Urothelium cell line (cell line): ENCODE results near the gene ROM1.
"Not testable (repeated sequence)": the region's sequence is repeated elsewhere in the genome, so short reads cannot be mapped to it uniquely, and the experiment has no call there.

Source experiments
- DNase-seq: peaks from one replicate; pipeline ENCODE4 v3.0.0; 2011; ENCODE audit warnings: low spot score, mixed read lengths
- FAIRE-seq: peaks from 2 replicates; lab custom pipeline; 2011; peaks lifted over from hg19 to GRCh38; lab: Jason Lieb, UNC

ROM1 gene

GRCh38 chr11:62607714-62608113, 5.3 kb upstream of the ROM1 start:
- DNase-seq, result no peak
- FAIRE-seq, result no peak

- no peak for FAIRE-seq
- DNase-seq, result no peak
Observed at GRCh38 chr11:62608776-62609175, 4.3 kb upstream of the ROM1 start.

GRCh38 chr11:62610403-62610802, 2.7 kb upstream of the ROM1 start:
- no peak for DNase-seq

GRCh38 chr11:62610814-62611704, 2.0 kb upstream of the ROM1 start:
- no peak for DNase-seq
- FAIRE-seq, result no peak

More at GRCh38 chr11:62610403-62610802, 2.7 kb upstream of the ROM1 start:
- FAIRE-seq, result no peak

- no peak for FAIRE-seq
- peak; percentile 47 for DNase-seq
Observed at GRCh38 chr11:62611705-62612365, 1.2 kb upstream of the ROM1 start.

- FAIRE-seq (no peak), DNase-seq (no peak)
Observed at GRCh38 chr11:62613291-62613778, 278 bp downstream of the ROM1 start.

- no peak for FAIRE-seq
- DNase-seq, result peak; percentile 33
Observed at GRCh38 chr11:62614275-62614674, 1.2 kb downstream of the ROM1 start.

- FAIRE-seq, result no peak
- no peak for DNase-seq
Observed at GRCh38 chr11:62615521-62615920, 2.5 kb downstream of the ROM1 start.

GRCh38 chr11:62616957-62617356, 3.9 kb downstream of the ROM1 start:
- not testable (repeated sequence) for DNase-seq, FAIRE-seq

- DNase-seq, result no peak
- FAIRE-seq, result no peak
Observed at GRCh38 chr11:62621027-62621566, 8.0 kb downstream of the ROM1 start.

GRCh38 chr11:62621567-62622470, 8.8 kb downstream of the ROM1 start, which contains the start of gene B3GAT3:
TSS of gene B3GAT3 (minus strand) at chr11:62621986. CDS start at chr11:62621947, 39 bp downstream.
- DNase-seq (peak; percentile 99), FAIRE-seq (no peak)

- DNase-seq (no peak), FAIRE-seq (no peak)
Observed at GRCh38 chr11:62622476-62623089, 9.5 kb downstream of the ROM1 start.

- no peak for FAIRE-seq
- no peak for DNase-seq
Observed at GRCh38 chr11:62627713-62628112, 14.7 kb downstream of the ROM1 start.

- FAIRE-seq, result no peak
- no peak for DNase-seq
Observed at GRCh38 chr11:62632492-62632891, 19.4 kb downstream of the ROM1 start.

GRCh38 chr11:62644220-62644619, 31.2 kb downstream of the ROM1 start:
- DNase-seq, result no peak
- no peak for FAIRE-seq

- DNase-seq (no peak), FAIRE-seq (no peak)
Observed at GRCh38 chr11:62645671-62645945, 32.6 kb downstream of the ROM1 start.

- no peak for FAIRE-seq
- peak; percentile 100 for DNase-seq
Observed at GRCh38 chr11:62645946-62646824, 33.1 kb downstream of the ROM1 start, which contains the start of gene GANAB. TSS of gene GANAB (minus strand) at chr11:62646613. CDS start at chr11:62646599, 14 bp downstream.

GRCh38 chr11:62646825-62647608, 34.0 kb downstream of the ROM1 start:
- FAIRE-seq, result no peak
- DNase-seq, result no peak
